ENCODE measurements around the gene SLC25A3.

DNA sequence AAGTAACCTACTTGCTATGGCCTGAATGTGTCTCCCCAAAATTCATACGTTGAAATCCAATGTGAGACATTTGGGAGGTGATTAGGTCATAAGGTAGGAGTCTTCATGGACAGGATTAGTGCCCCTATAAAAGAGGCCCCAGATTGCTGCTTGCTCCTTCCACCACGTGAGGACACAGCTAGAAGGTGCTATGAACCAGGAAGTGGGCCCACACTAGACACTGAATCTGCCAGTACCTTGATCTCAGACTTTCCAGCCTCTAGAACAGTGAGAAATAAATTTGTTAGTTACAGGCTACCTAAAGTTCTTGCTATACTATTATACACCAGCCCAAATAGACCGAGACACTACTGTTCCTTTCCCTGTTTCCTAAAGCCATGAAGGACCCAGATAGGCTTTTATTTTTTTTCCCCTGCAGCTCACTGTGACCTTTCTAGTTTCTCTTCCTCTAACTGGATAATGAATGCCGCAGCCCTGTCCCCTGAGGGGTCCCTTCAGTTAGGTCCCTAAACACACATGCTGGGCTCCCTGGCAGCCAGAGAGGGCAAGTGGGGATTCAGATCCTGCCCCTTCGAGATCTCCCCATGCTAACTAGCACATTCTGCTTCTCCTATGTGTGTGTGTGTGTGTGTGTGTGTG lies 19.3 kb downstream of the SLC25A3 start:
- TF ChIP-seq ZNF274 (IDR thresholded peaks at IDR 0.05; ENCODE audit: low read depth, low read length), result no peak
- no peak for TF ChIP-seq YY1 (IDR thresholded peaks at IDR 0.05; ENCODE audit: insufficient read depth, insufficient read length)

All from NT2/D1 (cell line).